HepG2 (cell line): ENCODE results near the gene ANAPC5. TPM values are rescaled to one million over a fixed set of nuclear protein-coding genes. Genes with fewer than 3 reads are reported as not detected.

Experiments
- ATAC-seq: fragments of 200-7000 bp; cut with Tn5 transposase; 3 replicates; pipeline ENCODE4 v1.9.1; 2020; ENCODE audit warnings: mild to moderate bottlenecking, moderate library complexity
- BruUV-seq: library from RNA; stranded (reverse); fragments of 400-500 nt; replicated peaks from 2 replicates; lab custom pipeline; 2021; lab: Mats Ljungman, UMichigan
- CTCF ChIA-PET: fragments of 300-600 bp; formaldehyde crosslinking; extraction: SDS; loops from one replicate; lab custom pipeline; 2021; ENCODE audit warnings: low total read pairs, inconsistent platforms, low intra/inter-chr PET ratio; lab: Yijun Ruan, JAX
- POLR2A ChIA-PET: fragments of 350-600 bp; sonication (Branson Sonifier 250); formaldehyde crosslinking; loops from one replicate; lab custom pipeline; 2020; ENCODE audit warnings: antibody characterized with exemption, inconsistent platforms; lab: Yijun Ruan, JAX
- DNase-seq: peaks from one replicate; pipeline ENCODE4 v3.0.0-alpha.2; 2015; ENCODE audit warnings: low spot score
- FAIRE-seq: peaks from 3 replicates; lab custom pipeline; 2011; peaks lifted over from hg19 to GRCh38; lab: Jason Lieb, UNC
- H2AFZ ChIP-seq: one replicate; pipeline ENCODE4 v1.6.1; 2011; ENCODE audit warnings: low read length, inconsistent platforms
- H3K27ac ChIP-seq: fragments of 300-600 bp; 3 replicates; pipeline ENCODE4 v1.8.0; 2011; ENCODE audit warnings: mixed run types, mild to moderate bottlenecking, mixed read lengths, low read length, inconsistent platforms; ENCODE audit not compliant: insufficient read depth; ENCODE audit errors: extremely low read length
- H3K27me3 ChIP-seq, 2 experiments: fragments of 200-600 bp in 1 of 2; 2 replicates in 1 of 2; 3 replicates in 1 of 2; pipeline versions ENCODE4 v1.6.0 to v1.8.0; 2011; ENCODE audit warnings: low read length in 2 of 2, mild to moderate bottlenecking in 2 of 2, moderate library complexity in 2 of 2, inconsistent platforms in 1 of 2; ENCODE audit not compliant: insufficient read depth in 2 of 2, control insufficient read depth in 1 of 2
- H3K36me3 ChIP-seq, 2 experiments: fragments of 200-600 bp in 1 of 2; replicated peaks in 1 of 2; 2 replicates in 1 of 2; 3 replicates in 1 of 2; pipeline versions ENCODE4 v1.5.1 to v1.8.0; 2011; ENCODE audit warnings: low read length in 2 of 2, inconsistent platforms in 1 of 2; ENCODE audit not compliant: insufficient read depth in 2 of 2, control insufficient read depth in 1 of 2
- H3K4me1 ChIP-seq: 2 replicates; pipeline ENCODE4 v1.5.1; 2012; ENCODE audit warnings: low read length, inconsistent platforms; ENCODE audit not compliant: insufficient read depth
- H3K4me2 ChIP-seq: 2 replicates; pipeline ENCODE4 v1.6.0; 2011; ENCODE audit warnings: low read depth, low read length, inconsistent platforms
- H3K4me3 ChIP-seq, 3 experiments: fragments of 200-600 bp in 1 of 3; sonication (generic), shearing (Covaris generic) in 1 of 3; replicated peaks in 1 of 3; 2 replicates each; pipeline ENCODE4 v1.5.1; 2011 to 2016; ENCODE audit warnings: low read length in 3 of 3, inconsistent platforms in 2 of 3, low read depth in 2 of 3, mild to moderate bottlenecking in 2 of 3, control low read depth in 1 of 3, mixed read lengths in 1 of 3; ENCODE audit not compliant: insufficient read depth in 1 of 3
- H3K79me2 ChIP-seq: one replicate; pipeline ENCODE4 v1.6.1; 2011; ENCODE audit warnings: low read length, inconsistent platforms; ENCODE audit not compliant: insufficient read depth
- H3K9ac ChIP-seq: 2 replicates; pipeline ENCODE4 v1.6.0; 2011; ENCODE audit warnings: mild to moderate bottlenecking, low read depth, low read length, inconsistent platforms; ENCODE audit not compliant: insufficient read depth
- H3K9me3 ChIP-seq: 2 replicates; pipeline ENCODE4 v1.5.1; 2012; ENCODE audit warnings: mild to moderate bottlenecking, low read length
- H4K20me1 ChIP-seq: 2 replicates; pipeline ENCODE4 v1.6.0; 2011; ENCODE audit warnings: inconsistent platforms, mild to moderate bottlenecking, low read length, moderate library complexity; ENCODE audit not compliant: insufficient read depth
- AGO2 ChIP-seq: fragments of 200-400 bp; formaldehyde crosslinking; optimal IDR thresholded peaks from 2 replicates; pipeline ENCODE3; 2017; ENCODE audit warnings: mild to moderate bottlenecking, low read depth, low read length, moderate library complexity
- ATF7 ChIP-seq, 2 experiments: fragments of 450-650 bp in 1 of 2; sonication (generic) in 1 of 2; formaldehyde crosslinking in 1 of 2; IDR thresholded peaks; 2 replicates each; pipeline versions ENCODE4 v1.4.0 to v1.6.1; 2016 to 2020; ENCODE audit warnings: antibody characterized with exemption in 1 of 2, mild to moderate bottlenecking in 1 of 2, missing genetic modification reagents in 1 of 2
- DR1 ChIP-seq: sonication (generic); formaldehyde crosslinking; IDR thresholded peaks from 2 replicates; pipeline ENCODE4 v1.8.0; 2021; ENCODE audit warnings: mild to moderate bottlenecking, missing genetic modification reagents, inconsistent platforms
- ETV5 ChIP-seq: IDR thresholded peaks from 2 replicates; pipeline ENCODE4 v1.6.1; 2018; ENCODE audit warnings: missing biosample characterization, missing genetic modification reagents, inconsistent platforms, borderline replicate concordance
- ISL2 ChIP-seq: sonication (generic); formaldehyde crosslinking; IDR thresholded peaks from 2 replicates; pipeline ENCODE4 v1.5.0; 2020; ENCODE audit warnings: missing genetic modification reagents
- ZNF138 ChIP-seq: sonication (generic); formaldehyde crosslinking; IDR thresholded peaks from 2 replicates; pipeline ENCODE4 v1.5.0; 2020; ENCODE audit warnings: mild to moderate bottlenecking, low read depth, missing genetic modification reagents
- ZNF263 ChIP-seq: sonication (generic); formaldehyde crosslinking; IDR thresholded peaks from 2 replicates; pipeline ENCODE4 v1.4.0; 2020; ENCODE audit warnings: missing genetic modification reagents
- WGBS: methylation state at CpG from one replicate; pipeline ENCODE4 v1.1.6; 2017; ENCODE audit warnings: low lambda C conversion rate; 5-methylcytosine and 5-hydroxymethylcytosine counted together
- in situ Hi-C: cut with HindIII; loops from 2 replicates; pipeline ENCODE4 v1.10.0; 2017; ENCODE audit warnings: low pct_unique_long_range_greater_than_20kb; ENCODE audit not compliant: extremely low pct_ligation_motif_present
- intact Hi-C: fragments of 100-400 bp; cut with micrococcal nuclease; formaldehyde crosslinking; loops from one replicate; pipeline ENCODE4 v1.10.0; 2022; ENCODE audit not compliant: unreplicated experiment
- polyA plus RNA-seq, 8 experiments: library from polyadenylated mRNA; depleted of rRNA in 3 of 8; stranded (reverse) in 7 of 8; unstranded in 1 of 8; fragments of >200 nt; fragmentation: Illumina TruSeq in 4 of 8; extraction: Trizol in 4 of 8; gene quantifications; 2 replicates each; pipeline versions ENCODE4 v1.2.1 to v1.2.3, GENCODE V29; 2011 to 2016; ENCODE audit warnings: low read depth in 4 of 8, missing spikeins in 1 of 8, mixed read lengths in 1 of 8; ENCODE audit not compliant: insufficient read depth in 1 of 8
- total RNA-seq, 5 experiments: library from RNA; depleted of rRNA; stranded (reverse); fragments of >200 nt; fragmentation: Illumina TruSeq; extraction: Trizol; gene quantifications; 2 replicates each; pipeline ENCODE4 v1.2.3, GENCODE V29; 2016; ENCODE audit warnings: low read depth in 1 of 5

ANAPC5 gene
- total and polyA plus RNA-seq, 2 of the 13 experiments (the other 11 are each of a cell fraction or from before 2014, with no cell fraction given), result 146 to 161 TPM

GRCh38 chr12:121288158-121288845 is 63.9 kb downstream of the ANAPC5 start:
- intact Hi-C loops (no loop called here), in situ Hi-C loops (no loop called here)
- H2AFZ ChIP-seq, result no peak overlapping the region
- H3K27ac ChIP-seq, result no peak overlapping the region
- H4K20me1 ChIP-seq, result no peaks in the 10 kb centered on the region; the same call in 1 of the 2 replicates
- FAIRE-seq (no peak), DNase-seq (no peak), ATAC-seq (no peak)
- H3K4me3 ChIP-seq, result no peak overlapping the region
- H3K79me2 ChIP-seq, result no peaks in the 10 kb centered on the region
- no peaks in the 10 kb centered on the region for H3K4me1 ChIP-seq
- BruUV-seq, result no TSS peak
- POLR2A ChIA-PET, result no interaction called here
- H3K9me3 ChIP-seq, result no peaks in the 10 kb centered on the region
- WGBS, result 89% methylated on average over 8 of the region's 10 CpGs
- CTCF ChIA-PET, result no interaction called here
- peaks cover 1 to 16% of the 10 kb centered on the region in 2 experiments; a peak in 1 of 5 replicates for H3K36me3 ChIP-seq
- H3K9ac ChIP-seq, result no peak overlapping the region
- H3K27me3 ChIP-seq, result no peaks in the 10 kb centered on the region
- H3K4me2 ChIP-seq, result no peak overlapping the region
- TF ChIP-seq AGO2, result peak; percentile 22
- no peak for TF ChIP-seq ISL2 (CRISPR knock-in tag)
- no peak for TF ChIP-seq ETV5
- no peak for TF ChIP-seq ZNF263

DNA sequence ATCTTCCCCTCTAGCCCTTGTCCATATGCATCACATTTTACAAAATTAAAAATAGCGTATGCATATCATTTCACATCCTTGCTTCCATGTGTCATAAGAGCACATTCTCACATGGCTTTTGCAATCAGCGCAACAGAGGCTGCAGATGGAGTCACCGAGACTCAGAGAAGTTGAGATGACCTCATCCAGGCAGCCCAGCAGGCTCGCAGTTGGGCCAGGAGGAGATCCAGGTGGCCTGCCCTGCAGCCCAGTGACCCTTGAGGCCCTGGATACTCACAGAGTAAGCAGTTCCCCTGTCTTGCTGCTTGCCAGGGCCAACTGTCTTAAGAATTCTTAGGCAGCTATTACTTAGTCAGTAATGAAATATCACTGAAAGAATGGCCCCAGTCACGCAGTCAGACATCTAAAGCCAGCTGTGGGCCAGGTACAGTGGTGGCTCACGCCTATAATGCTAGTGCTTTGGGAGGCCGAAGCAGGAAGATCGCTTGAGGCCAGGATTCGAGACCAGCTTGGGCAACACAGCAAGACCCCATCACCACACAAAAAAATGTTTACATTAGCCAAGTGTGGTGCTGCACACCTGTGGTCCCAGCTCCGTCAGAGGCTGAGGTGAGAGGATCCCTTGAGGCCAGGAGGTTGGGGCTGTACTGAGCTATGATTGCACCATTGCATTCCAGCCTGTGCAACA is 64.8 kb downstream of the ANAPC5 start:
- DNase-seq, result no peak
- Histone ChIP-seq H3K9me3 (no peaks in the 10 kb centered on the region), H3K4me2 (no peak overlapping the region), H3K9ac (no peak overlapping the region), H3K27me3 (no peaks in the 10 kb centered on the region), H4K20me1 (no peaks in the 10 kb centered on the region; the same call in 1 of the 2 replicates), H3K79me2 (no peaks in the 10 kb centered on the region), H3K4me1 (no peaks in the 10 kb centered on the region), H2AFZ (no peak overlapping the region), H3K36me3 (peaks cover 1 to 14% of the 10 kb centered on the region in 2 experiments; a peak in 1 of 5 replicates), H3K27ac (no peak overlapping the region), H3K4me3 (no peak overlapping the region)
- intact Hi-C loops, result no loop called here
- no TSS peak for BruUV-seq
- CTCF ChIA-PET, result no interaction called here
- 95% methylated on average over 8 of the region's 10 CpGs for WGBS
- no peak for FAIRE-seq
- ATAC-seq, result no peak
- in situ Hi-C loops, result no loop called here
- POLR2A ChIA-PET, result no interaction called here
- TF ChIP-seq ATF7 (IDR thresholded peaks at IDR 0.05) (0 out of 2 replicates have a peak, but pooled peaks have one; percentile 14), ATF7 (CRISPR knock-in tag; IDR thresholded peaks at IDR 0.05) (no peak), DR1 (CRISPR knock-in tag) (no peak), ZNF138 (no peak)
